Endothelial cell of umbilical vein (primary cell): Measurements from ENCODE around the gene PLEKHA3.

Experiments used
- CTCF ChIP-seq, 2 donors: IDR thresholded peaks; 1 replicate in 1 of 2; 2 replicates in 1 of 2; pipeline ENCODE4 v1.5.1; 2011; ENCODE audit warnings: low read length in 2 of 2, mild to moderate bottlenecking in 2 of 2, moderate library complexity in 2 of 2, control low read depth in 1 of 2, inconsistent platforms in 1 of 2, low read depth in 1 of 2; ENCODE audit not compliant: insufficient read depth in 1 of 2; ENCODE audit errors: extremely low read depth in 1 of 2
- EZH2 ChIP-seq: IDR thresholded peaks from 2 replicates; pipeline ENCODE4 v1.6.1; 2012; ENCODE audit warnings: borderline replicate concordance, low read depth, mild to moderate bottlenecking, moderate library complexity, low read length, inconsistent platforms; ENCODE audit not compliant: severe bottlenecking
- JUN ChIP-seq: IDR thresholded peaks from 2 replicates; pipeline ENCODE4 v1.6.1; 2011; ENCODE audit warnings: borderline replicate concordance, low read depth; ENCODE audit not compliant: insufficient read length, insufficient read depth
- MAX ChIP-seq: IDR thresholded peaks from 2 replicates; pipeline ENCODE4 v1.6.1; 2011; ENCODE audit not compliant: insufficient read depth, insufficient read length
- MYC ChIP-seq: IDR thresholded peaks from one replicate; pipeline ENCODE4 v1.6.1; 2011; ENCODE audit warnings: mild to moderate bottlenecking, low read depth, low read length
- POLR2A ChIP-seq: IDR thresholded peaks from 2 replicates; pipeline ENCODE4 v1.6.1; 2012; ENCODE audit warnings: low read depth, mild to moderate bottlenecking, control low read depth, low read length
- POLR2AphosphoS5 ChIP-seq: IDR thresholded peaks from 2 replicates; pipeline ENCODE4 v1.6.1; 2012; ENCODE audit warnings: low read depth, mild to moderate bottlenecking, control low read depth, low read length, moderate library complexity; ENCODE audit not compliant: insufficient read depth

DNA sequence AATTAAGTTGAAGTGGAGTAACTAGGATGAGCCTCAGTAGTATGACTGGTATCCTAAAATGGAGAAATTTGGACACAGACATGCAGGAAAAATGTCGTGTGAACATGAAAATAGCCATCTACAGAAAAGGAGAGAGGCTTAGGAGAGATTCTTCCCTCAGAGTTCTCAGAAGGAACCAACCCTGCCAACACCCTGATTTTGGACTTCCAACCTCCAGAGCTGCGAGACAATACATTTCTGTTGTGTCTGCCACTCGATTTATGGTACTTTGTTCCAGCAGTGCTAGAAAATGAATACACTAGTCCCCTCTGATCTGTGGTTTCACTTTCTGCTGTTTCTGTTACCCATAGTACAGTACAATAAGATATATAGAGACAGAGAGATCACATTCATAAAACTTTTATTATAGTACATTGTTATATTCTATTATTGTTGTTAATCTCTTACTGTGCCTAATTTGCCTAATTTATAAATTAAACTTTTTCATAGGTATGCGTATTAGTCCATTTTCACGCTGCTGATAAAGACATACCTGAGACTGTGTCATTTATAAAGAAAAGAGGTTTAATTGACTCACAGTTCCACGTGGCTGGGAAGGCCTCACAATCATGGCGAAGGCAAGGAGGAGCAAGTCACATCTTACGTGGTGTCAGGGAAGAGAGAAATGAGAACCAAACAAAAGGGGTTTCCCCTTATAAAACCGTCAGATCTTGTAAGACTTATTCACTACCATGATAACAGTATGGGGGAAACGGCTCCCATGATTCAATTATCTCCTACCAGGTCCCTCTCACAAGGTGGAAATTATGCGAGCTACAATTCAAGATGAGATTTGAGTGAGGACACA, 41.3 kb downstream of the PLEKHA3 start:
- TF ChIP-seq POLR2A (no peak), CTCF (IDR thresholded peaks at IDR 0.05; ENCODE audit: extremely low read depth in 1 of 2, insufficient read depth in 1 of 2, low read depth in 1 of 2, low read length in 2 of 2) (no peak), EZH2 (no peak), POLR2AphosphoS5 (no peak), JUN (no peak), MAX (no peak), MYC (no peak)
